Measurements from ENCODE around the gene ETS1. TPM values are rescaled to one million over a fixed set of nuclear protein-coding genes. Genes with fewer than 3 reads are reported as not detected.

The ETS1 gene
- total RNA-seq, 2 experiments from 2014 or later, result 579 to 590 TPM

- H3K4me3 ChIP-seq (ENCODE audit: low read length), result peak overlapping the region; percentile 13
- peaks cover 99% of the 10 kb centered on the region for H3K36me3 Mint-ChIP-seq (ENCODE audit: low read depth)
Measured at GRCh38 chr11:128488471-128488870, 98.9 kb downstream of the ETS1 start.

GRCh38 chr11:128487978-128488377, 99.4 kb downstream of the ETS1 start:
- CTCF ChIA-PET, result interaction anchor here (0.9 to 1.8 kb wide), 5 partner anchors 11 to 198 kb away, joined by 3 to 7 read pairs (median 3); no protein-coding TSS in a partner anchor
- H3K9me3 ChIP-seq (ENCODE audit: control insufficient read depth in 1 of 2, insufficient read depth in 1 of 2, low read length in 2 of 2), result no peaks in the 10 kb centered on the region
- POLR2A ChIA-PET, result interaction anchor here (0.8 to 17.8 kb wide), 9 partner anchors 9 to 232 kb away, joined by 3 to 611 read pairs (median 5); no protein-coding TSS in a partner anchor
- H3K27ac ChIP-seq (ENCODE audit: low read depth in 1 of 2, low read length in 2 of 2), result peak overlapping the region; percentile 52 to 94
- Mint-ChIP-seq H3K36me3 (ENCODE audit: low read depth) (peaks cover 99% of the 10 kb centered on the region), H3K4me1 (ENCODE audit: low read depth) (peaks cover 98% of the 10 kb centered on the region), H3K4me3 (peak overlapping the region; percentile 74), H3K27ac (peak overlapping the region; percentile 99), H3K27me3 (no peaks in the 10 kb centered on the region), H3K9me3 (no peaks in the 10 kb centered on the region)
- peak overlapping the region; percentile 13 for H3K4me3 ChIP-seq (ENCODE audit: low read length)
- peaks cover 97% of the 10 kb centered on the region for H3K36me3 ChIP-seq (ENCODE audit: insufficient read depth, low read length)
- H3K4me1 ChIP-seq (ENCODE audit: insufficient read depth, low read length), result peaks cover 96% of the 10 kb centered on the region
- H3K27me3 ChIP-seq (ENCODE audit: control insufficient read depth in 1 of 2, insufficient read depth in 2 of 2, low read length in 2 of 2), result no peaks in the 10 kb centered on the region
- DNase-seq (peak in 3 of 14 experiments; percentile 42 to 51 (median 46)), ATAC-seq (ENCODE audit: poor library complexity) (peak; percentile 42)
- no peak for TF ChIP-seq CTCF (IDR thresholded peaks at IDR 0.05)
- intact Hi-C loops (cut with DNase I, micrococcal nuclease), result loop anchor here in 1 of 2 experiments (1.0 to 2.0 kb wide), 2 partner anchors 10 to 33 kb away; no protein-coding TSS in a partner anchor

More at GRCh38 chr11:128488471-128488870, 98.9 kb downstream of the ETS1 start:
- H3K4me1 ChIP-seq (ENCODE audit: insufficient read depth, low read length), result peaks cover 96% of the 10 kb centered on the region
- peaks cover 98% of the 10 kb centered on the region for H3K4me1 Mint-ChIP-seq (ENCODE audit: low read depth)
- no peaks in the 10 kb centered on the region for H3K9me3 ChIP-seq (ENCODE audit: control insufficient read depth in 1 of 2, insufficient read depth in 1 of 2, low read length in 2 of 2)
- no peaks in the 10 kb centered on the region for H3K27me3 ChIP-seq (ENCODE audit: control insufficient read depth in 1 of 2, insufficient read depth in 2 of 2, low read length in 2 of 2)
- DNase-seq, result peak in 3 of 14 experiments; percentile 28 to 57 (median 40)
- H3K27ac Mint-ChIP-seq, result peak overlapping the region; percentile 99
- CTCF ChIA-PET, result interaction anchor here (0.8 to 1.8 kb wide), 6 partner anchors 12 to 198 kb away, joined by 3 to 7 read pairs (median 3); no protein-coding TSS in a partner anchor
- H3K27me3 Mint-ChIP-seq, result no peaks in the 10 kb centered on the region
- intact Hi-C loops (cut with DNase I, micrococcal nuclease), result loop anchor here in 1 of 2 experiments (1.0 to 2.0 kb wide), 2 partner anchors 10 to 32 kb away; no protein-coding TSS in a partner anchor
- peaks cover 97% of the 10 kb centered on the region for H3K36me3 ChIP-seq (ENCODE audit: insufficient read depth, low read length)
- POLR2A ChIA-PET, result interaction anchor here (1.0 to 17.8 kb wide), 6 partner anchors 9 to 198 kb away, joined by 3 to 611 read pairs (median 6); no protein-coding TSS in a partner anchor
- peak overlapping the region; percentile 52 to 94 for H3K27ac ChIP-seq (ENCODE audit: low read depth in 1 of 2, low read length in 2 of 2)
- TF ChIP-seq CTCF (IDR thresholded peaks at IDR 0.05), result no peak
- peak; percentile 57 for ATAC-seq (ENCODE audit: poor library complexity)
- H3K4me3 Mint-ChIP-seq, result peak overlapping the region; percentile 74
- no peaks in the 10 kb centered on the region for H3K9me3 Mint-ChIP-seq

- no peak for ATAC-seq (ENCODE audit: poor library complexity)
- TF ChIP-seq CTCF (IDR thresholded peaks at IDR 0.05), result no peak
- Histone ChIP-seq H3K9me3 (ENCODE audit: control insufficient read depth in 1 of 2, insufficient read depth in 1 of 2, low read length in 2 of 2) (no peaks in the 10 kb centered on the region), H3K27ac (ENCODE audit: low read depth in 1 of 2, low read length in 2 of 2) (peak overlapping the region; percentile 92 to 94), H3K36me3 (ENCODE audit: insufficient read depth, low read length) (peaks cover 98% of the 10 kb centered on the region), H3K4me1 (ENCODE audit: insufficient read depth, low read length) (peaks cover 94% of the 10 kb centered on the region), H3K27me3 (ENCODE audit: control insufficient read depth in 1 of 2, insufficient read depth in 2 of 2, low read length in 2 of 2) (no peaks in the 10 kb centered on the region), H3K4me3 (ENCODE audit: low read length) (no peak overlapping the region)
- Mint-ChIP-seq H3K36me3 (ENCODE audit: low read depth) (peaks cover 99% of the 10 kb centered on the region), H3K4me1 (ENCODE audit: low read depth) (peaks cover 99% of the 10 kb centered on the region), H3K9me3 (no peaks in the 10 kb centered on the region), H3K4me3 (peak overlapping the region; percentile 76), H3K27me3 (no peaks in the 10 kb centered on the region), H3K27ac (peak overlapping the region; percentile 99)
- ChIA-PET POLR2A (interaction anchor here (1.2 to 17.8 kb wide), 12 partner anchors 8 to 196 kb away, joined by 3 to 611 read pairs (median 5); no protein-coding TSS in a partner anchor), CTCF (interaction anchor here (0.6 to 2.4 kb wide), 9 partner anchors 9 to 182 kb away, joined by 3 to 13 read pairs (median 4); no protein-coding TSS in a partner anchor)
- intact Hi-C loops (cut with DNase I, micrococcal nuclease), result no loop called here
- DNase-seq, result no peak
Measured at GRCh38 chr11:128484172-128484571, 103.2 kb downstream of the ETS1 start.
